HCT116 (cell line): ENCODE data around the gene CNTN5. TPM values are rescaled to one million over a fixed set of nuclear protein-coding genes. Genes with fewer than 3 reads are reported as not detected.

Experiments used
- ATAC-seq: fragments of 200-7000 bp; cut with Tn5 transposase; 2 replicates; pipeline ENCODE4 v1.9.1; 2020; ENCODE audit warnings: mild to moderate bottlenecking, moderate library complexity
- BruUV-seq: library from RNA; stranded (reverse); fragments of 400-500 nt; replicated peaks from 2 replicates; lab custom pipeline; 2021; lab: Mats Ljungman, UMichigan
- CTCF ChIA-PET: fragments of 300-600 bp; sonication (Branson Sonifier 250); formaldehyde crosslinking; loops from one replicate; lab custom pipeline; 2021; ENCODE audit warnings: antibody characterized with exemption; lab: Charles Lee
- POLR2A ChIA-PET: fragments of 300-600, 350-600 bp; sonication (Branson Sonifier 250); formaldehyde crosslinking; loops from one replicate; lab custom pipeline; 2021; ENCODE audit warnings: antibody characterized with exemption; lab: Charles Lee
- RAD21 ChIA-PET, 2 experiments: fragments of 300-600 bp; sonication (Branson Sonifier 250); formaldehyde crosslinking; loops; one replicate each; lab custom pipeline; 2023; ENCODE audit warnings: low total read pairs in 2 of 2; ENCODE audit not compliant: uncharacterized antibody in 2 of 2, unreplicated experiment in 2 of 2, low non-redundant PET in 1 of 2; lab: Charles Lee
- DNase-seq: peaks from one replicate; pipeline ENCODE4 v3.0.0-alpha.2; 2010; ENCODE audit warnings: low read depth, low spot score
- H2AFZ ChIP-seq: fragments of 200-600 bp; shearing (Covaris generic), sonication (generic); 2 replicates; pipeline ENCODE4 v1.6.1; 2017; ENCODE audit warnings: low read depth, mixed run types, mixed read lengths, antibody characterized with exemption, low read length; ENCODE audit not compliant: poor library complexity, severe bottlenecking
- H3K27ac ChIP-seq: 2 replicates; pipeline ENCODE4 v1.5.1; 2012; ENCODE audit warnings: low read depth, low read length
- H3K27me3 ChIP-seq: fragments of 200-600 bp; sonication (generic); 2 replicates; pipeline ENCODE4 v1.6.1; 2016; ENCODE audit warnings: mixed run types, low read length, mixed read lengths; ENCODE audit not compliant: insufficient read depth
- H3K36me3 ChIP-seq, 2 experiments: fragments of 200-500 bp in 1 of 2; fragments of 200-600 bp in 1 of 2; sonication (Bioruptor generic) in 1 of 2; sonication (generic) in 1 of 2; 2 replicates each; pipeline versions ENCODE4 v1.5.1 to v1.6.1; 2014 to 2016; ENCODE audit warnings: low read length in 2 of 2, inconsistent platforms in 1 of 2, mixed read lengths in 1 of 2, mixed run types in 1 of 2; ENCODE audit not compliant: insufficient read depth in 2 of 2, control insufficient read depth in 1 of 2
- H3K4me1 ChIP-seq, 2 experiments: fragments of 200-600 bp in 1 of 2; sonication (generic) in 1 of 2; 2 replicates each; pipeline versions ENCODE4 v1.5.1 to v1.6.1; 2012 to 2017; ENCODE audit warnings: low read length in 2 of 2, inconsistent platforms in 1 of 2, mild to moderate bottlenecking in 1 of 2, mixed read lengths in 1 of 2, mixed run types in 1 of 2, moderate library complexity in 1 of 2; ENCODE audit not compliant: insufficient read depth in 2 of 2, control insufficient read depth in 1 of 2
- H3K4me2 ChIP-seq: fragments of 200-600 bp; sonication (generic); 2 replicates; pipeline ENCODE4 v1.6.1; 2017; ENCODE audit warnings: mixed run types, low read length, mixed read lengths
- H3K4me3 ChIP-seq, 2 experiments: fragments of 200-600 bp in 1 of 2; sonication (generic) in 1 of 2; replicated peaks in 1 of 2; 2 replicates each; pipeline ENCODE4 v1.5.1; 2011 to 2016; ENCODE audit warnings: low read length in 2 of 2, control low read depth in 1 of 2, low read depth in 1 of 2, mild to moderate bottlenecking in 1 of 2, mixed read lengths in 1 of 2, mixed run types in 1 of 2
- H3K79me2 ChIP-seq: fragments of 200-600 bp; sonication (generic); 2 replicates; pipeline ENCODE4 v1.6.1; 2017; ENCODE audit warnings: mild to moderate bottlenecking, mixed run types, low read length, moderate library complexity, mixed read lengths; ENCODE audit not compliant: insufficient read depth
- H3K9ac ChIP-seq: fragments of 200-600 bp; sonication (generic); 2 replicates; pipeline ENCODE4 v1.6.1; 2016; ENCODE audit warnings: low read length, mixed read lengths
- H3K9me2 ChIP-seq: fragments of 200-600 bp; sonication (generic), shearing (Covaris generic); 2 replicates; pipeline ENCODE4 v1.6.1; 2017; ENCODE audit warnings: mixed run types, mild to moderate bottlenecking, moderate library complexity; ENCODE audit not compliant: insufficient read depth
- H3K9me3 ChIP-seq, 2 experiments: fragments of 200-500 bp in 1 of 2; fragments of 200-600 bp in 1 of 2; sonication (Bioruptor generic) in 1 of 2; sonication (generic) in 1 of 2; 2 replicates each; pipeline ENCODE4 v1.6.1; 2014 to 2017; ENCODE audit warnings: low read length in 2 of 2, mixed read lengths in 2 of 2, inconsistent platforms in 1 of 2, low read depth in 1 of 2, mild to moderate bottlenecking in 1 of 2, mixed run types in 1 of 2, moderate library complexity in 1 of 2; ENCODE audit not compliant: control insufficient read depth in 1 of 2, insufficient read depth in 1 of 2
- H4K20me1 ChIP-seq: fragments of 200-600 bp; sonication (generic), shearing (Covaris generic); 2 replicates; pipeline ENCODE4 v1.6.1; 2017; ENCODE audit warnings: mixed run types, mild to moderate bottlenecking, moderate library complexity; ENCODE audit not compliant: insufficient read depth
- ATF3 ChIP-seq: IDR thresholded peaks from 2 replicates; pipeline ENCODE4 v1.6.1; 2012
- CBX3 ChIP-seq: IDR thresholded peaks from 2 replicates; pipeline ENCODE4 v1.6.1; 2012; ENCODE audit warnings: low read depth
- CEBPB ChIP-seq: IDR thresholded peaks from 2 replicates; pipeline ENCODE4 v1.6.1; 2012; ENCODE audit warnings: low read depth
- CTCF ChIP-seq, 3 experiments: fragments of 200-600 bp in 1 of 3; sonication (generic) in 1 of 3; IDR thresholded peaks in 2 of 3; conservative IDR thresholded peaks in 1 of 3; 2 replicates each; pipeline ENCODE4 v1.5.1; 2012 to 2017; ENCODE audit warnings: low read depth in 2 of 3, low read length in 2 of 3, antibody characterized with exemption in 1 of 3, borderline replicate concordance in 1 of 3, control low read depth in 1 of 3, mild to moderate bottlenecking in 1 of 3, mixed read lengths in 1 of 3, mixed run types in 1 of 3, moderate library complexity in 1 of 3; ENCODE audit not compliant: insufficient read depth in 1 of 3
- ELF1 ChIP-seq: IDR thresholded peaks from 2 replicates; pipeline ENCODE4 v1.6.1; 2012; ENCODE audit warnings: low read depth, borderline replicate concordance
- EZH2phosphoT487 ChIP-seq: fragments of 200-600 bp; IDR thresholded peaks from 2 replicates; pipeline ENCODE4 v1.6.1; 2018; ENCODE audit warnings: antibody characterized with exemption, borderline replicate concordance
- MAX ChIP-seq: IDR thresholded peaks from 2 replicates; pipeline ENCODE4 v1.6.1; 2012
- POLR2AphosphoS5 ChIP-seq: IDR thresholded peaks from 2 replicates; pipeline ENCODE4 v1.6.1; 2011; ENCODE audit warnings: mild to moderate bottlenecking, low read depth, low read length, moderate library complexity
- REST ChIP-seq: IDR thresholded peaks from 2 replicates; pipeline ENCODE4 v1.6.1; 2012; ENCODE audit warnings: low read depth
- SIN3A ChIP-seq: IDR thresholded peaks from 2 replicates; pipeline ENCODE4 v1.6.1; 2012; ENCODE audit warnings: low read depth
- SP1 ChIP-seq: IDR thresholded peaks from 2 replicates; pipeline ENCODE4 v1.6.1; 2012; ENCODE audit warnings: low read depth
- SRF ChIP-seq: IDR thresholded peaks from 2 replicates; pipeline ENCODE4 v1.6.1; 2012; ENCODE audit warnings: low read depth
- TCF7L2 ChIP-seq: IDR thresholded peaks from 2 replicates; pipeline ENCODE4 v1.7.0; 2011; ENCODE audit warnings: borderline replicate concordance, inconsistent platforms; ENCODE audit not compliant: insufficient read depth, insufficient read length; ENCODE audit errors: extremely low read depth
- YY1 ChIP-seq: IDR thresholded peaks from 2 replicates; pipeline ENCODE4 v1.6.1; 2011; ENCODE audit warnings: low read length, low read depth, moderate library complexity, mild to moderate bottlenecking; ENCODE audit not compliant: insufficient replicate concordance; ENCODE audit errors: extremely low read depth
- ZBTB33 ChIP-seq: IDR thresholded peaks from 2 replicates; pipeline ENCODE4 v1.6.1; 2011; ENCODE audit warnings: mild to moderate bottlenecking, low read length, moderate library complexity; ENCODE audit not compliant: insufficient replicate concordance; ENCODE audit errors: extremely low read depth
- intact Hi-C: fragments of 100-400 bp; cut with micrococcal nuclease; formaldehyde crosslinking; loops from 2 replicates; pipeline ENCODE4 v1.10.0; 2022
- total RNA-seq: library from RNA; stranded (reverse); gene quantifications from one replicate; pipeline ENCODE4 v1.2.1, GENCODE V29; 2021; ENCODE audit not compliant: unreplicated experiment

Gene CNTN5
- total RNA-seq, 1 experiment from 2014 or later, result not detected

GRCh38 chr11:99199341-99199740 is 178.6 kb downstream of the CNTN5 start:
- POLR2A ChIA-PET, result no interaction called here
- RAD21 ChIA-PET, result no interaction called here
- no peak overlapping the region for H3K4me3 ChIP-seq
- TF ChIP-seq EZH2phosphoT487 (no peak), TCF7L2 (no peak), ELF1 (no peak), CBX3 (no peak), MAX (no peak), SIN3A (no peak), YY1 (no peak), POLR2AphosphoS5 (no peak), CTCF (IDR thresholded peaks at IDR 0.05 in 2 of 3, conservative IDR thresholded peaks at IDR 0.05 in 1 of 3; ENCODE audit: borderline replicate concordance in 1 of 3, insufficient read depth in 1 of 3, low read depth in 2 of 3, low read length in 2 of 3) (no peak), SRF (no peak), ATF3 (no peak), SP1 (no peak), ZBTB33 (no peak), CEBPB (no peak), REST (no peak)
- TF ChIP-seq, all 23 proteins: peak for 0
- DNase-seq (no peak), ATAC-seq (no peak)
- CTCF ChIA-PET, result no interaction called here
- no peaks in the 10 kb centered on the region for H3K4me1 ChIP-seq
- peaks cover 6 to 7% of the 10 kb centered on the region in 2 experiments; a peak in 3 of 4 replicates for H3K9me3 ChIP-seq
- no peak overlapping the region for H3K4me2 ChIP-seq
- no peaks in the 10 kb centered on the region for H3K36me3 ChIP-seq
- H2AFZ ChIP-seq, result no peak overlapping the region
- no TSS peak for BruUV-seq
- H3K79me2 ChIP-seq, result no peaks in the 10 kb centered on the region
- H4K20me1 ChIP-seq, result no peaks in the 10 kb centered on the region
- H3K9ac ChIP-seq, result no peak overlapping the region
- H3K9me2 ChIP-seq, result no peaks in the 10 kb centered on the region
- H3K27me3 ChIP-seq, result no peaks in the 10 kb centered on the region
- intact Hi-C loops, result no loop called here
- H3K27ac ChIP-seq, result no peak overlapping the region
